OCI-LY7 (cell line): ENCODE data around the gene ATP2B1.

Experiments used
- EZH2phosphoT487 ChIP-seq: fragments of 200-600 bp; sonication (generic); IDR thresholded peaks from 2 replicates; pipeline ENCODE4 v1.6.1; 2018; ENCODE audit warnings: low read depth, borderline replicate concordance, mild to moderate bottlenecking, mixed run types, antibody characterized with exemption, low read length, moderate library complexity, mixed read lengths
- TF ChIP-seq, protein P1 (sequence below): fragments of 200-600 bp; sonication (generic); conservative IDR thresholded peaks from 2 replicates; pipeline ENCODE4 v1.5.1; 2014; ENCODE audit warnings: mild to moderate bottlenecking, antibody characterized with exemption, low read length, moderate library complexity, mixed read lengths

- TF ChIP-seq, protein P1, sequence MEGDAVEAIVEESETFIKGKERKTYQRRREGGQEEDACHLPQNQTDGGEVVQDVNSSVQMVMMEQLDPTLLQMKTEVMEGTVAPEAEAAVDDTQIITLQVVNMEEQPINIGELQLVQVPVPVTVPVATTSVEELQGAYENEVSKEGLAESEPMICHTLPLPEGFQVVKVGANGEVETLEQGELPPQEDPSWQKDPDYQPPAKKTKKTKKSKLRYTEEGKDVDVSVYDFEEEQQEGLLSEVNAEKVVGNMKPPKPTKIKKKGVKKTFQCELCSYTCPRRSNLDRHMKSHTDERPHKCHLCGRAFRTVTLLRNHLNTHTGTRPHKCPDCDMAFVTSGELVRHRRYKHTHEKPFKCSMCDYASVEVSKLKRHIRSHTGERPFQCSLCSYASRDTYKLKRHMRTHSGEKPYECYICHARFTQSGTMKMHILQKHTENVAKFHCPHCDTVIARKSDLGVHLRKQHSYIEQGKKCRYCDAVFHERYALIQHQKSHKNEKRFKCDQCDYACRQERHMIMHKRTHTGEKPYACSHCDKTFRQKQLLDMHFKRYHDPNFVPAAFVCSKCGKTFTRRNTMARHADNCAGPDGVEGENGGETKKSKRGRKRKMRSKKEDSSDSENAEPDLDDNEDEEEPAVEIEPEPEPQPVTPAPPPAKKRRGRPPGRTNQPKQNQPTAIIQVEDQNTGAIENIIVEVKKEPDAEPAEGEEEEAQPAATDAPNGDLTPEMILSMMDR, result no peak
- no peak for TF ChIP-seq EZH2phosphoT487
Observed at GRCh38 chr12:89702503-89702902, 6.1 kb downstream of the ATP2B1 start.
